ENCODE data around the gene SOS2.

DNA sequence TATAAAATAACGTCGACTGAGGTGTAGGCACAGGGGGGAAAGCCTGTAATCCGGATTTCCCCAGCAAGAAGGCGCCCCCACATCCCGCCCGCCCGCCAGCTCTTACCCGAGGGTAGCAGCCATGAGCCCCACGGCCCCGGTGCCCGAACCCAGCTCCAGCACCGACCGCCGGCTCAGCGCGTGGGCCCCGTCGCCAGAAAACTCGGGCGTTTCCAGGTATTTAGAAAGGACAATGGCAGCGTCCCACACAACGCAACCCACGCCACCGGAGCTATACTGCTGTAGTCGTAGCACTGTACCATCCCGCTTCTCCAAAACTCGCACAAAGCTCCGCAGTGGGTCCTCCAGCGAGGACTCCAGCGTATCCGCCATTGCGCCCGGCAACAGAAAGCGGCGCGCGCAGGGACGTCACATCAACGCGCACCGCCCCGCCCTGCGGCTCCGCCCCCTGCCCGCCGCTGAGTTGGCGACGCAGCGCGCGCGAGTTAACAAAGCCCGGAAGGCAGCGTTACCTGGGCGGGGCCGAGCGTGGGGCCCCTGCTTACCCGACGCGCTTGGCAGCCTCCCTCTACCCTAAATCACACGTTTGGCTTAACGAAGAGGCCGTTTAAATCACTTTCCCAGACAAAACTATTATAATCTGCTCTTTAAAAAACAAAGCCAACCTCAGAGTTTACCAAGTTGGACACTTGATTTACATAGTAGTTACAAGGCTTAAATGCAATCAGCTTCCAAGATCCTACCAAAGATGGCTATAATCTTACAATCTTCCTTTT, 115.0 kb downstream of the SOS2 start, which contains the start of gene VCPKMT:
- TF ChIP-seq, protein P1, sequence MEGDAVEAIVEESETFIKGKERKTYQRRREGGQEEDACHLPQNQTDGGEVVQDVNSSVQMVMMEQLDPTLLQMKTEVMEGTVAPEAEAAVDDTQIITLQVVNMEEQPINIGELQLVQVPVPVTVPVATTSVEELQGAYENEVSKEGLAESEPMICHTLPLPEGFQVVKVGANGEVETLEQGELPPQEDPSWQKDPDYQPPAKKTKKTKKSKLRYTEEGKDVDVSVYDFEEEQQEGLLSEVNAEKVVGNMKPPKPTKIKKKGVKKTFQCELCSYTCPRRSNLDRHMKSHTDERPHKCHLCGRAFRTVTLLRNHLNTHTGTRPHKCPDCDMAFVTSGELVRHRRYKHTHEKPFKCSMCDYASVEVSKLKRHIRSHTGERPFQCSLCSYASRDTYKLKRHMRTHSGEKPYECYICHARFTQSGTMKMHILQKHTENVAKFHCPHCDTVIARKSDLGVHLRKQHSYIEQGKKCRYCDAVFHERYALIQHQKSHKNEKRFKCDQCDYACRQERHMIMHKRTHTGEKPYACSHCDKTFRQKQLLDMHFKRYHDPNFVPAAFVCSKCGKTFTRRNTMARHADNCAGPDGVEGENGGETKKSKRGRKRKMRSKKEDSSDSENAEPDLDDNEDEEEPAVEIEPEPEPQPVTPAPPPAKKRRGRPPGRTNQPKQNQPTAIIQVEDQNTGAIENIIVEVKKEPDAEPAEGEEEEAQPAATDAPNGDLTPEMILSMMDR (conservative IDR thresholded peaks at IDR 0.05; ENCODE audit: low read depth, low read length), result no peak
- TF ChIP-seq EZH2 (IDR thresholded peaks at IDR 0.05; ENCODE audit: borderline replicate concordance, low read depth, low read length, poor library complexity, severe bottlenecking), result no peak

Measured in A673 (cell line).